Measurements from ENCODE around the gene IL12B. TPM values are rescaled to one million over a fixed set of nuclear protein-coding genes. Genes with fewer than 3 reads are reported as not detected.
"Not testable (repeated sequence)": the region's sequence is repeated elsewhere in the genome, so short reads cannot be mapped to it uniquely, and the experiment has no call there.

IL12B gene
- not detected in 2 replicates for total RNA-seq (2014; rRNA removed; shearing (Covaris generic))

GRCh38 chr5:159330131-159330800 lies at the start of gene IL12B:
Gene IL12B, minus strand, starts transcription at chr5:159330487. Its CDS starts 3,705 bp downstream, at chr5:159326782.
- no peak for DNase-seq (ENCODE audit: low spot score)

- no peak for DNase-seq (ENCODE audit: low spot score)
Measured at GRCh38 chr5:159377653-159378052, 47.4 kb upstream of the IL12B start.

- not testable (repeated sequence) for DNase-seq (ENCODE audit: low spot score)
Measured at GRCh38 chr5:159367866-159368265, 37.6 kb upstream of the IL12B start.

- not testable (repeated sequence) for DNase-seq (ENCODE audit: low spot score)
Measured at GRCh38 chr5:159366776-159367175, 36.5 kb upstream of the IL12B start.

- DNase-seq (ENCODE audit: low spot score) = no peak
Measured at GRCh38 chr5:159362220-159362619, 31.9 kb upstream of the IL12B start.

GRCh38 chr5:159359871-159360270 lies 29.6 kb upstream of the IL12B start:
- not testable (repeated sequence) for DNase-seq (ENCODE audit: low spot score)

GRCh38 chr5:159359408-159359807 lies 29.1 kb upstream of the IL12B start:
- no peak for DNase-seq (ENCODE audit: low spot score)

- DNase-seq (ENCODE audit: low spot score) = no peak
Measured at GRCh38 chr5:159353661-159354252, 23.5 kb upstream of the IL12B start.

- not testable (repeated sequence) for DNase-seq (ENCODE audit: low spot score)
Measured at GRCh38 chr5:159350644-159351043, 20.4 kb upstream of the IL12B start.

- not testable (repeated sequence) for DNase-seq (ENCODE audit: low spot score)
Measured at GRCh38 chr5:159350216-159350615, 19.9 kb upstream of the IL12B start.

GRCh38 chr5:159345861-159346260 lies 15.6 kb upstream of the IL12B start:
- DNase-seq (ENCODE audit: low spot score) = no peak

GRCh38 chr5:159345336-159345735 lies 15.0 kb upstream of the IL12B start:
- no peak for DNase-seq (ENCODE audit: low spot score)

GRCh38 chr5:159343295-159344094 lies 13.2 kb upstream of the IL12B start:
- no peak for DNase-seq (ENCODE audit: low spot score)

GRCh38 chr5:159342840-159343239 lies 12.6 kb upstream of the IL12B start:
- DNase-seq (ENCODE audit: low spot score) = no peak

GRCh38 chr5:159341906-159342310 lies 11.6 kb upstream of the IL12B start:
- peak; percentile 93 for DNase-seq (ENCODE audit: low spot score)

- DNase-seq (ENCODE audit: low spot score) = no peak
Measured at GRCh38 chr5:159341145-159341544, 10.9 kb upstream of the IL12B start.

GRCh38 chr5:159340511-159340910 lies 10.2 kb upstream of the IL12B start:
- no peak for DNase-seq (ENCODE audit: low spot score)

GRCh38 chr5:159339460-159339859 lies 9.2 kb upstream of the IL12B start:
- no peak for DNase-seq (ENCODE audit: low spot score)

- no peak for DNase-seq (ENCODE audit: low spot score)
Measured at GRCh38 chr5:159338118-159338517, 7.8 kb upstream of the IL12B start.

GRCh38 chr5:159337016-159337955 lies 7.0 kb upstream of the IL12B start:
- DNase-seq (ENCODE audit: low spot score) = no peak

- no peak for DNase-seq (ENCODE audit: low spot score)
Measured at GRCh38 chr5:159336586-159336985, 6.3 kb upstream of the IL12B start.
